HG03103 (cell line): ENCODE data around the gene PRKG1.

ENCODE experiments used
- ATAC-seq: cut with Tn5 transposase; IDR thresholded peaks from one replicate; pipeline ENCODE4 v1.9.1; 2021; ENCODE audit warnings: low read depth; ENCODE audit not compliant: unreplicated experiment

The PRKG1 gene

GRCh38 chr10:51766423-51767102 lies 692.3 kb downstream of the PRKG1 start:
- no peak for ATAC-seq

DNA sequence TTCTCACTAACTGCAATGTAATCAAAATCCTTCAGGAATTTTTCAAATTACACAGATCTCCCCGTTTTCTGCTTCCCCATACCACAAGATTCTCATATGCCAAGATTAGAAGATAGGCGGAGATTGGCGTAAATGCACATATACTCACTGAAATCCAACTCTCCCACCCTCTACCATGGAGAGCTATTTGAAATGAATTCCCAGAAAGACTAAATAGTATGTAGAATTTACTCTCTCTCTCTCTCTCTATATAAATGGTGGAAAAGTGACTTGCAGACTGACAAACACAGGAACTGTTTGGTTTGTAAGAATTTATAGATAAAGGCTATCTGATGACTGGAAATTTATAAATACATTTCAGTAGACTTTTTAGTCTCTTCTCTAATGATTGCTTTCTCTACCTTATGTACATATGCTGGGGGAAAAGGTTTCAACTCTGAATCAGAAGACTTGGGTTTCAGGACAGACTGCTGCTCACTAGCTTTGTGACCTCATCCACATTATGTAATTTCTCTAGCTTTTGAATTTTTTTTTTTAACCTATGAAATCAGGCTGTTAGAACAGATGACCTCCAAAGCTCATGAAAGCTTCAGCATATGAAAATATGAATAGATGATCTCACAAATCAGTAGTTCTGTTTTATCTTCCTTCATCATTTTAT lies 692.9 kb downstream of the PRKG1 start:
- ATAC-seq: no peak

GRCh38 chr10:51768886-51769465 lies 694.7 kb downstream of the PRKG1 start:
- ATAC-seq: no peak

DNA sequence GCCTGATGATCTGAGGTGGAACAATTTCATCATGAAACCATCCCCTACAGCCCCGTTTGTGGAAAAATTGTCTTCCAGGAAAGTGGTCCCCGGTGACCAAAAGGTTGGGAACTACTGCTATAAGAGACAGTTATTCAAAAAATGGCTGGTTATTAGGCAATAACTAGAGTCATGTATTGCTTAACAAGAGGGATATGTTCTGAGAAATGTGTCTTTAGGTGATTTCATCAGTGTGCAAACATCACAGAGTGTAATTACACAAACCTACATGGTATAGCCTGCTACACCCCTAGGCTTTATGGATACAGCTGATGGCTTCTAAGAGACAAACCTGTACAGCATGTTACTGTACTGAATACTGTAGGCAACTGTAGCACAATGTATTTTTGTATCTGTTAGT lies 696.4 kb downstream of the PRKG1 start:
- no peak for ATAC-seq

DNA sequence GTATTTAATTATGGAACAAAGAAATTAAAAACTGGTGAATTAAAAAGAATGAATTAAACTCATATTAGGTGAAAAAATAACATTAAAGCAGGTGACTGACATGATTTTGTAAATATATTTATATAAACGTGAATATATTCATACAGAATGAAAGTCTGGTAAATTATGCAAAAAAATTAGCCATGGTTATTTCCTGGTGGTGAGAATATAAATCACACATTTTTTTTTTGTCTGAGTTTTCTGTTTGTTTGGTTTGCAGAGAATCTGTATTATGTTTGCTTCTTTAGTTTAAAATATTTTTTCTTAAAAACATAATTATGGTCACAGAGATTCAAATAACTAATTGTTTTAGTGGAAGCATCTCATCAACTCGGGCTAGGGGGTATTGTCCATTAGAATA lies 698.1 kb downstream of the PRKG1 start:
- ATAC-seq: no peak

DNA sequence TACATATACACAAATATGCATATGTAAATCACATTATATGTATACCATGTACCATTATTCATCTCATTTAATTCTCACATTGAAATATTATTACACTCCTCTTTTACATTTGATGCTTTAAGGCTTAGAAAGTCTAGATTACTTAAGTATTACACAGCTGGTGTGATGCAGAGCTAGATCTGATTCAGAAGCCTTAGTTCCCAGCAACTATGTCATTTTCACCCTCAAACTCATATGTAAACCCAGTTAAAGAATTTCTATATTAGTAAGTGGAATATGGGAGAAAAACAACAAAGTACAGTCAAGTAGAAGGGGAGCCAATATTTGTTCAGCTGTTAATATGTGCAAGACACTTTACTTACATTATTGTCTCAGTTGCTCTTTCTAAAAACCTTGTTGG lies 699.4 kb downstream of the PRKG1 start:
- no peak for ATAC-seq

- no peak for ATAC-seq
Observed at GRCh38 chr10:51783941-51784340, 709.7 kb downstream of the PRKG1 start.

DNA sequence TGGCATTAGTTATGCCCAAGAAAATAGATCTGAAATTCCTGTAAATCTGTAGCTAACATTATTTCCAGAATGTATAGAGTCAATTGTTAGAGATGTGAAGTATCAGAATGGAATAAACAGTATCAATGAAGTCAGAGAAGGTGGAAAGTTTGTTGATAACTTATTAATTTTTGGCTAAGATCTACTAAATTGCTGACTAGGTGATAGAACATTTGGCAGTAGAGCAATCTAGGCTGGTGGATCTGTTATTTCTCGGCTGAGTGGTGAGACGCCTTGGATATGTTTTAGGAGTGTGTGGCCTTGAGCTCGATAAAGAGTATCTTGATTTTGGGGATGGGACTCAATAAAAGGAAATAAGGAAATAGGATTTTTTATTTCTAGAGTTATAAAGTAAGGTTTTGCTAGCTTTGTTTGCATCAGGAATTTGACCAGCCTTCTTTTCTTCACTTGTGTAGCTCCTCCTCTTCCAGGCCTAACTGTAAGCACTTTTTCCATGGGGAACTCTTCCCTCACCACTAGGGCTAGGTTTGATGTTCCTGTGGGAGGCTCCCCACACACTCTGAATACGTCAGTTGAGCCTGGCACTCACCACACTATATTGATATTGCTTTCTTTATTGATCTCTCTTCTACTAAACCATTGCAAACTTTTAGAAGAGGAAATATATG lies 711.9 kb downstream of the PRKG1 start:
- ATAC-seq: no peak

GRCh38 chr10:51786684-51787035 lies 712.4 kb downstream of the PRKG1 start:
- ATAC-seq: no peak

DNA sequence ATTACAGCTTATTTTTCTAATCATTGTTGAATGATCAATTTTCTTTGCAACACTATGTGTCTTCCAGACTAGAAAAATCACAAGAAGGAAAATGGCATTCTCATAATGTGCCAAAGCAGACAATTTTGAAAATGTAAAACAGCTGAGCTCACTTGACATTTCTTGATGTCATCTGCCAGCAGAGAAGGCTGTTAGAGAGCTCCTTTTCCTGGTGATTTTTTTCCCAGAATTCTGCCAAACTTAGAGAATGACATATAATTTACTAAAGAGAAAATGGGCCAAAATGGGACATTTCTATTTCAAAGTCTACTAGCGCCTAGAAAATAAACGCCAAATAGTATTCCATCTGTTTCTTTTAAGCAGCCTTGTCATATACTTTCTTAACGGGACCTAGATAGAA lies 714.0 kb downstream of the PRKG1 start:
- ATAC-seq: no peak

- no peak for ATAC-seq
Observed at GRCh38 chr10:51789118-51789517, 714.8 kb downstream of the PRKG1 start.

GRCh38 chr10:51789903-51790302 lies 715.6 kb downstream of the PRKG1 start:
- ATAC-seq: no peak

DNA sequence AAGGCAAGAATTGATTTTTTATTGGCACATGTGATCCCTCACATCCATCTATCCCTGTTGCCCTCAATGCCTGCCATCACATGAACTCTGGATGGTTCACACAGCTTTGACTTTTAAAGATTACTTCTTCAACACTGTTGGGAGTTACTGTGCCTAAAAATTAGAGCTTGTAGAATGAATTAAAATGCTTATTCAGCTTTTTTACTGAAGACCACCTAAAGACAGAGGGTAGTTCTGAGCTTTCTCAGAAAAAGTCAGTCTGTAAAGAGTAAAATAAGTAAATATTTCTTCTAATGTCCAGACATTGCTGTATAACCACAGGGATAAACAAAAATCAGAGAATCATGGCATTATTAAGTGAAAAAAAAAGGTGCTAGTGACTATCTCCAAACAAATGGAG lies 718.4 kb downstream of the PRKG1 start:
- ATAC-seq: no peak

- ATAC-seq: no peak
Observed at GRCh38 chr10:51800121-51800520, 725.8 kb downstream of the PRKG1 start.

DNA sequence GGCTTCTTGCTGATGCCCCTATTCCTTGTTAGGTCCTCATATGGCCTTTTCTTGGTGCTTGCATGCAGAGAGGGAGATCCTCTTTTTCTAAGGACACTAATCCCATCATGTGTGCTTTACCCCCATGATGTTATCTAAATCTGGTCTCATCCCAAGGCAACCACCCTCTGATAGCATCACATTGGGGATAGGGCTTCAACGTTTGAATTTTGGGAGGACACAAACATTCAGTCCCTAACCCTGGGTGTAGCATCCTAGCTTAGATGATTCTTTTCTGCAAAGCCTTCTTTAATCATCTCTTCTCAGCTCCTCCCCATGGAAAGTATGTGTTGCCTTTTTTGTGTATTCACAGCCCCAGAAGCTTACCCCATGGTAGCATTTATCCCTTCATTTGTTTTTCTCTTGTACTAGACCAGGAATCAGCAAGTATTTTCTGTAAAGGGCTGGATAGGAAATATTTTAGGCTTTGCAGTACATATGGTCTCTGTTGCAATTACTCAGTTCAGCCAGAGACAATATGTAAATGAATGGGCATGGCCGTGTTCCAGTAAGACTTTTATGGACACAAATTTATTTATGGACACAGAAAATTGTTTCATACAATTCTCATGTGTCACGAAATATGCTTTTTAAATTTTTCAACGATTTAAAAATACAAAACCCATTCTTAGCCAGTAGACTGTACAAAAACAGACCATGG lies 726.6 kb downstream of the PRKG1 start:
- ATAC-seq: no peak

DNA sequence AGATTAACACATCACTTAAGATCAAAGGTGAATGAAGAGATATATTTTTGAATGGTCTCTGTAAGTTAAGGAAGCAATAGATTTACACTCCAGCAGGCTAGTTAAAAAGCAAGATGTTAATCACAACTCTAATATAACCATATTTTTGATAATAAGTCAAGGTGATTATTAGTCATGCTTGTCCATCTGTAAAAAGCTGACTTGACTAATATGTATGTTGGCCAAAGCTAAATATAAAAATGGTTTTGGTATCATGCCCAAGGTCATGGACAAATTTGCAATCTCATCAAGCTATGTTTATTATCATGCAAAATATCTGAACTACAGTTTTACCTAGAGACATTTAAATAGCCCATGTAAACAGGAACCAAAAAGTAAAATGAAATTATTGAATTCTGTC lies 727.7 kb downstream of the PRKG1 start:
- ATAC-seq: no peak

- ATAC-seq: no peak
Observed at GRCh38 chr10:51804866-51805265, 730.6 kb downstream of the PRKG1 start.

DNA sequence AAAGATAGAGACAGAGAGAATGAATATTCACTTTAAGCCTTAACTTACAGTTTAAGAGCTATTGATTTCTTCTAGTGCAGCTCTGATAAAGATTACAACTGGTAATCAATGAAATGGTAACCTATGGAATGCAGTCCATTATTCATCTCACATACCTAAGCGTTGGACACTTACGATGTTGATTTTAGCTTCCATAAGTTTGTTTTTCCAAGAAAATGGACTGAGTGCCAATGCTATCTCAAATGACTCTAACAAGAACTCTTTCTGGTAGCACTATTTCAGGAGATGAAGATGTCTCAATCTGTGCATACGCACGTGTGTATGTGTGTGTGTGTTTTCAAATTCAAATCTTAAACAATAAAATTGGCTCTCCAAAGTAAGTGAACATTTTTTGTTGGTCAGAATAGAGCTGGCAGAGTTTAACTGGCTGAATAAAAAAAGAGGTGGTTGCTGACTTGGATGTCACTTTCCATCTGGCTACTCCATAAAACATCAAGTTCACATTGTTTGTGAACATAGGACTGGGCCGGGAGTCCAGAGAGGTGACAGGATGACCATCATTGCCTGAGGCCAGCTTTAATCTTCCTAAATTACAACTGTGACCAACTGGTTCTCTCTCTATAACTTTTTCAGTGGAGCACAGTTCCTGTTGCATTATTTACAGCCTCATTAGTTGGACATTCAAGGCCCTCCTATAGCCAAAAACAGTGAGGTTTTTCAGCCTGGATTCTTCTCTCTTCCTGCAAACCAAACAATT lies 732.0 kb downstream of the PRKG1 start:
- ATAC-seq: no peak

GRCh38 chr10:51808187-51808586 lies 733.9 kb downstream of the PRKG1 start:
- ATAC-seq: no peak

DNA sequence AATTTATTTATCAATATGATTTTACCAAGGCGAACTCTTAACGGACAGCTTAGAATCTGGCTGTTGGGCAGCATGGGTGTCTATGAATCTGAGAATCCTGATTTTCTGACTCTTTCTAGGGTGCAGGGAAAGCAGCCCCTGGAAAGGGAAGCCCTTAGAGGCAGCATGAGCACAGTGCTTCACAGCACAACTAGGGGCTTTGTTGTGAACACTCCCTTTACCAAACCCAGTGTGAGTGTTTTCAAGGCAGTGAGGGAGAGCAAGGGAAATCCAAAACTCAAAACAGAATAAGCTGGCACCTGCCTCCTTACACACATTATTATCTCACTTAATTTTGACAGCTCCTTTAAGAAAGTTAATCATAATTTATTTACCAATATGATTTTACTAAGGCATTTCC lies 741.4 kb downstream of the PRKG1 start:
- no peak for ATAC-seq
